HEK293 (cell line): ENCODE measurements around the gene GNG14.

ENCODE experiments used
- BCL11B ChIP-seq: fragments of 450-650 bp; formaldehyde crosslinking; IDR thresholded peaks from 2 replicates; pipeline ENCODE4 v1.5.1; 2016; ENCODE audit warnings: low read depth, missing biosample characterization, missing genetic modification characterization
- BCL6B ChIP-seq: fragments of 450-650 bp; formaldehyde crosslinking; IDR thresholded peaks from 2 replicates; pipeline ENCODE4 v1.5.1; 2017; ENCODE audit warnings: missing biosample characterization, missing genetic modification characterization
- EGR2 ChIP-seq: fragments of 450-650 bp; formaldehyde crosslinking; IDR thresholded peaks from 2 replicates; pipeline ENCODE4 v1.5.1; 2016; ENCODE audit warnings: low read depth, missing biosample characterization, missing genetic modification characterization
- HIC1 ChIP-seq: fragments of 450-650 bp; formaldehyde crosslinking; IDR thresholded peaks from 2 replicates; pipeline ENCODE4 v1.5.1; 2016; ENCODE audit warnings: missing biosample characterization, missing genetic modification characterization
- HOXA7 ChIP-seq: sonication (generic); formaldehyde crosslinking; IDR thresholded peaks from 2 replicates; pipeline ENCODE4 v1.8.1; 2022; ENCODE audit warnings: missing genetic modification reagents, borderline replicate concordance
- KLF1 ChIP-seq: fragments of 450-650 bp; formaldehyde crosslinking; IDR thresholded peaks from 2 replicates; pipeline ENCODE4 v1.5.1; 2016; ENCODE audit warnings: missing biosample characterization, missing genetic modification characterization
- KLF10 ChIP-seq: fragments of 450-650 bp; IDR thresholded peaks from 2 replicates; pipeline ENCODE4 v1.5.1; 2018; ENCODE audit warnings: missing biosample characterization, mild to moderate bottlenecking, missing genetic modification characterization
- KLF16 ChIP-seq: fragments of 450-650 bp; formaldehyde crosslinking; IDR thresholded peaks from 2 replicates; pipeline ENCODE4 v1.5.1; 2017; ENCODE audit warnings: missing biosample characterization, missing genetic modification characterization
- KLF9 ChIP-seq: fragments of 450-650 bp; formaldehyde crosslinking; IDR thresholded peaks from 2 replicates; pipeline ENCODE4 v1.5.1; 2016; ENCODE audit warnings: missing biosample characterization, missing genetic modification characterization, low read depth
- PRDM6 ChIP-seq: fragments of 450-650 bp; formaldehyde crosslinking; IDR thresholded peaks from 2 replicates; pipeline ENCODE4 v1.5.1; 2017; ENCODE audit warnings: missing biosample characterization, missing genetic modification characterization
- WT1 ChIP-seq: fragments of 450-650 bp; formaldehyde crosslinking; IDR thresholded peaks from 2 replicates; pipeline ENCODE4 v1.5.1; 2016; ENCODE audit warnings: missing biosample characterization, missing genetic modification characterization
- ZBTB10 ChIP-seq: fragments of 450-650 bp; formaldehyde crosslinking; IDR thresholded peaks from 2 replicates; pipeline ENCODE4 v1.5.1; 2016; ENCODE audit warnings: missing biosample characterization, missing genetic modification characterization
- ZFHX2 ChIP-seq: fragments of 450-650 bp; formaldehyde crosslinking; conservative IDR thresholded peaks from 2 replicates; pipeline ENCODE4 v1.5.1; 2016; ENCODE audit warnings: missing biosample characterization, missing genetic modification characterization
- ZNF114 ChIP-seq: fragments of 450-650 bp; formaldehyde crosslinking; IDR thresholded peaks from 2 replicates; pipeline ENCODE4 v1.5.0; 2017; ENCODE audit warnings: missing biosample characterization, missing genetic modification characterization
- ZNF146 ChIP-seq: fragments of 450-650 bp; formaldehyde crosslinking; IDR thresholded peaks from 2 replicates; pipeline ENCODE4 v1.5.1; 2016; ENCODE audit warnings: missing biosample characterization, missing genetic modification characterization
- ZNF221 ChIP-seq: fragments of 450-650 bp; formaldehyde crosslinking; IDR thresholded peaks from 2 replicates; pipeline ENCODE4 v1.5.1; 2017; ENCODE audit warnings: missing biosample characterization, missing genetic modification characterization, borderline replicate concordance
- ZNF23 ChIP-seq: fragments of 450-650 bp; formaldehyde crosslinking; IDR thresholded peaks from 2 replicates; pipeline ENCODE4 v1.5.1; 2016; ENCODE audit warnings: missing biosample characterization, missing genetic modification characterization, borderline replicate concordance
- ZNF501 ChIP-seq: fragments of 450-650 bp; formaldehyde crosslinking; IDR thresholded peaks from 2 replicates; pipeline ENCODE4 v1.5.1; 2016; ENCODE audit warnings: missing biosample characterization, missing genetic modification characterization
- ZNF513 ChIP-seq: fragments of 450-650 bp; IDR thresholded peaks from 2 replicates; pipeline ENCODE4 v1.5.1; 2018; ENCODE audit warnings: missing biosample characterization, missing genetic modification characterization
- ZNF596 ChIP-seq: fragments of 450-650 bp; IDR thresholded peaks from 2 replicates; pipeline ENCODE4 v1.5.0; 2018; ENCODE audit warnings: missing biosample characterization, mild to moderate bottlenecking, missing genetic modification characterization, moderate library complexity
- ZNF600 ChIP-seq: fragments of 450-650 bp; formaldehyde crosslinking; IDR thresholded peaks from 2 replicates; pipeline ENCODE4 v1.5.1; 2016; ENCODE audit warnings: missing biosample characterization, missing genetic modification characterization
- ZNF626 ChIP-seq: fragments of 450-650 bp; sonication (Bioruptor Pico); formaldehyde crosslinking; IDR thresholded peaks from 2 replicates; pipeline ENCODE4 v1.5.1; 2018; ENCODE audit warnings: missing biosample characterization, missing genetic modification characterization, inconsistent platforms
- ZNF707 ChIP-seq: fragments of 450-650 bp; formaldehyde crosslinking; IDR thresholded peaks from 2 replicates; pipeline ENCODE4 v1.5.1; 2016; ENCODE audit warnings: missing biosample characterization, missing genetic modification characterization
- ZNF843 ChIP-seq: fragments of 450-650 bp; formaldehyde crosslinking; IDR thresholded peaks from 2 replicates; pipeline ENCODE4 v1.5.1; 2016; ENCODE audit warnings: missing biosample characterization, missing genetic modification characterization
- ZSCAN4 ChIP-seq: fragments of 450-650 bp; formaldehyde crosslinking; IDR thresholded peaks from 2 replicates; pipeline ENCODE4 v1.5.1; 2017; ENCODE audit warnings: missing biosample characterization, missing genetic modification characterization
- ZSCAN5A ChIP-seq: fragments of 450-650 bp; formaldehyde crosslinking; IDR thresholded peaks from 2 replicates; pipeline ENCODE4 v1.5.1; 2016; ENCODE audit warnings: missing biosample characterization, missing genetic modification characterization
- ZXDB ChIP-seq: fragments of 450-650 bp; formaldehyde crosslinking; IDR thresholded peaks from 2 replicates; pipeline ENCODE4 v1.5.1; 2016; ENCODE audit warnings: missing biosample characterization, missing genetic modification characterization

GNG14 gene

GRCh38 chr19:12681074-12681987 is 6.5 kb upstream of the GNG14 start, which contains the start of gene DHPS (continued):
- peak; percentile 42; the same call in 1 of the 2 replicates for TF ChIP-seq ZNF843 (tag by site-specific recombination)
- TF ChIP-seq ZNF596 (tag by site-specific recombination): no peak
- TF ChIP-seq ZSCAN5A (tag by site-specific recombination): peak; percentile 48; the same call in 1 of the 2 replicates
- peak; percentile 39; the same call in 1 of the 2 replicates for TF ChIP-seq BCL6B (tag by site-specific recombination)
- TF ChIP-seq ZNF23 (tag by site-specific recombination): no peak
- no peak for TF ChIP-seq HOXA7 (CRISPR knock-in tag)
- TF ChIP-seq HIC1 (tag by site-specific recombination): peak; percentile 89
- no peak for TF ChIP-seq ZNF707 (tag by site-specific recombination)
- peak; percentile 52 for TF ChIP-seq EGR2 (tag by site-specific recombination)
- peak; percentile 32 for TF ChIP-seq KLF1
- TF ChIP-seq ZBTB10: peak; percentile 42; the same call in 1 of the 2 replicates
- TF ChIP-seq ZNF501 (tag by site-specific recombination): peak; percentile 63; the same call in 1 of the 2 replicates
- peak; percentile 59 for TF ChIP-seq KLF10 (tag by site-specific recombination)
- TF ChIP-seq ZFHX2 (tag by site-specific recombination): peak; percentile 60
- peak; percentile 69; the same call in 1 of the 2 replicates for TF ChIP-seq KLF16
- no peak for TF ChIP-seq ZNF221 (tag by site-specific recombination)
- no peak for TF ChIP-seq ZNF626 (tag by site-specific recombination)
- TF ChIP-seq ZSCAN4 (tag by site-specific recombination): peak; percentile 54; the same call in 1 of the 2 replicates
- peak; percentile 47 for TF ChIP-seq WT1 (tag by site-specific recombination)
- TF ChIP-seq ZNF600 (tag by site-specific recombination): peak; percentile 49; the same call in 1 of the 2 replicates
- TF ChIP-seq ZNF114: no peak
- TF ChIP-seq PRDM6 (tag by site-specific recombination): no peak
- TF ChIP-seq ZXDB (tag by site-specific recombination): peak; percentile 98
- peak; percentile 88 for TF ChIP-seq KLF9 (tag by site-specific recombination)
- TF ChIP-seq ZNF146: peak; percentile 26; the same call in 1 of the 2 replicates
- TF ChIP-seq BCL11B (tag by site-specific recombination): no peak
- no peak for TF ChIP-seq ZNF513 (tag by site-specific recombination)
